Psoas muscle (tissue), 8 donors: ENCODE results near the gene KRT26. TPM values are rescaled to one million over a fixed set of nuclear protein-coding genes. Genes with fewer than 3 reads are reported as not detected.
"Not testable (repeated sequence)": the region's sequence is repeated elsewhere in the genome, so short reads cannot be mapped to it uniquely, and the experiment has no call there.

Experiments
- ATAC-seq, 4 donors: fragments of 200-7000 bp; cut with Tn5 transposase; one replicate each; pipeline ENCODE4 v1.9.1; 2020; ENCODE audit warnings: moderate library complexity in 3 of 4, mild to moderate bottlenecking in 2 of 4
- DNase-seq, 2 donors: peaks; one replicate each; pipeline ENCODE4 v3.0.0-alpha.2; 2020
- H3K27ac ChIP-seq: fragments of 200-600 bp; one replicate; pipeline ENCODE4 v1.8.0; 2022
- H3K27me3 ChIP-seq, 3 donors: fragments of 200-600 bp in 1 of 3; one replicate each; pipeline versions ENCODE4 v1.6.1 to v1.8.0; 2013 to 2022; ENCODE audit warnings: low read length in 2 of 3, mild to moderate bottlenecking in 2 of 3, moderate library complexity in 1 of 3; ENCODE audit not compliant: insufficient read depth in 3 of 3
- H3K36me3 ChIP-seq, 2 donors: fragments of 200-600 bp in 1 of 2; one replicate each; pipeline versions ENCODE4 v1.6.1 to v1.8.0; 2013 to 2022; ENCODE audit warnings: low read depth in 1 of 2, mild to moderate bottlenecking in 1 of 2, moderate library complexity in 1 of 2; ENCODE audit not compliant: insufficient read depth in 1 of 2
- H3K4me1 ChIP-seq: fragments of 200-600 bp; one replicate; pipeline ENCODE4 v1.8.0; 2022
- H3K4me3 ChIP-seq: fragments of 200-600 bp; one replicate; pipeline ENCODE4 v1.8.0; 2022; ENCODE audit warnings: mild to moderate bottlenecking
- H3K9me3 ChIP-seq: fragments of 200-600 bp; one replicate; pipeline ENCODE4 v1.8.0; 2022
- WGBS, 3 donors: extraction: QIAGEN DNeasy Blood & Tissue Kit; methylation state at CpG; one replicate each; pipeline versions ENCODE4 v1.1.6 to v1.1.7; 2013; 5-methylcytosine and 5-hydroxymethylcytosine counted together
- intact Hi-C, 2 donors: fragments of 100-400 bp; cut with DNase I; formaldehyde crosslinking; loops; one replicate each; pipeline versions ENCODE4 v1.11.0 to v1.14.2; 2022
- polyA plus RNA-seq, 3 donors: library from polyadenylated mRNA; stranded (reverse); fragments of 200-250 nt; gene quantifications; one replicate each; pipeline ENCODE4 v1.2.3, GENCODE V29; 2013
- total RNA-seq, 4 donors: library from RNA; stranded (reverse); fragmentation: NEBNext Ultra II Directional in 2 of 4; extraction: Animal tissue kit (Norgen Biotek cat#: 25700) in 2 of 4; gene quantifications; one replicate each; pipeline versions ENCODE4 v1.2.1 to v1.2.4, GENCODE V29; 2021 to 2023
- TF ChIP-seq, protein P1 (sequence below): fragments of 200-600 bp; IDR thresholded peaks from one replicate; pipeline ENCODE4 v1.8.0; 2022; ENCODE audit warnings: antibody characterized with exemption
- donor health status: healthy with polysubstance abuse.
- donor health status: DM: no; HTN: no; CAD: no; lungs with moderate emphysema.
- donor health status: Bipolar disorder and iron deficiency.
- donor health status: healthy.
- donor health status: DM: yes; HTN: yes; CAD: no.
- donor health status: DM: no; HTN: no; CAD: no.
- donor health status: DM: no; HTN: no; CAD: no.
- donor health status: DM: yes; HTN: yes; CAD: no.

Gene KRT26
- total and polyA plus RNA-seq, 7 donors = not detected

DNA sequence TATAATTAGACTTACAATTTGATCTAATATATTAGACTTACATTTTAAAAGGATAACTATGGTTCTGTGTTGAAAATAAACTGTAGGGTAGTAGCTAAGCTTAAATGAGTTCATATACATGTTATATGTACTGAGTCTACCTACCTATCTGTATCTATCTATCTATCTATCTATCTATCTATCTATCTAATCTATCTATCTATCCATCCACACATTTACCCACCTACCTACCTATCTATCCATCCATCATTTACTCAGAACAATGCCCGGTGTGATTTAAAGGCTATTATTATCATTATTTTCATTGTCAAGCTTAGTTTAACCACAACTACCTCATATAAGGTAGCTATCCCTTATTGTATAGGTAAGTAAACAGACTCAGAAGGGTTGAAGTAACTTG, 43.4 kb upstream of the KRT26 start:
- H3K27ac ChIP-seq = no peak overlapping the region
- no peaks in the 10 kb centered on the region for H3K9me3 ChIP-seq
- intact Hi-C loops = no loop called here
- peaks cover 4 to 14% of the 10 kb centered on the region in 2 donors for H3K36me3 ChIP-seq
- ATAC-seq (no peak), DNase-seq (no peak)
- 89 to 95% (median 94%) methylated on average over 1 of the region's 1 CpG for WGBS, 3 donors
- peaks cover 0 to 20% (median 0%) of the 10 kb centered on the region in 3 donors for H3K27me3 ChIP-seq
- TF ChIP-seq, protein P1, sequence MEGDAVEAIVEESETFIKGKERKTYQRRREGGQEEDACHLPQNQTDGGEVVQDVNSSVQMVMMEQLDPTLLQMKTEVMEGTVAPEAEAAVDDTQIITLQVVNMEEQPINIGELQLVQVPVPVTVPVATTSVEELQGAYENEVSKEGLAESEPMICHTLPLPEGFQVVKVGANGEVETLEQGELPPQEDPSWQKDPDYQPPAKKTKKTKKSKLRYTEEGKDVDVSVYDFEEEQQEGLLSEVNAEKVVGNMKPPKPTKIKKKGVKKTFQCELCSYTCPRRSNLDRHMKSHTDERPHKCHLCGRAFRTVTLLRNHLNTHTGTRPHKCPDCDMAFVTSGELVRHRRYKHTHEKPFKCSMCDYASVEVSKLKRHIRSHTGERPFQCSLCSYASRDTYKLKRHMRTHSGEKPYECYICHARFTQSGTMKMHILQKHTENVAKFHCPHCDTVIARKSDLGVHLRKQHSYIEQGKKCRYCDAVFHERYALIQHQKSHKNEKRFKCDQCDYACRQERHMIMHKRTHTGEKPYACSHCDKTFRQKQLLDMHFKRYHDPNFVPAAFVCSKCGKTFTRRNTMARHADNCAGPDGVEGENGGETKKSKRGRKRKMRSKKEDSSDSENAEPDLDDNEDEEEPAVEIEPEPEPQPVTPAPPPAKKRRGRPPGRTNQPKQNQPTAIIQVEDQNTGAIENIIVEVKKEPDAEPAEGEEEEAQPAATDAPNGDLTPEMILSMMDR = no peak
- H3K4me3 ChIP-seq = no peak overlapping the region
- peaks cover 17% of the 10 kb centered on the region for H3K4me1 ChIP-seq

DNA sequence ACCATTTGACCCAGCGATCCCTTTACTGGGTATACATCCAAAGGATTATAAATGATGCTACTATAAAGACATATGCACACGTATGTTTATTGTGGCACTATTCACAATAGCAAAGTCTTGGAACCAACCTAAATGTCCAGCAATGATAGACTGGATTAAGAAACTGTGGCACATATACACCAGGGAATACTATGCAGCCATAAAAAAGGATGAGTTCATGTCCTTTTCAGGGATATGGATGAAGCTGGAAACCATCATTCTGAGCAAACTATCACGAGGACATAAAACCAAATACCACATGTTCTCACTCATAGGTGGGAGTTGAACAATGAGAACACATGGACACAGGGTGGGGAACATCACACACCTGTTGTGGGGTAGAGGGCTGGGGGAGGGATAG, 42.7 kb upstream of the KRT26 start:
- H3K4me1 ChIP-seq, H3K4me3 ChIP-seq, H3K27ac ChIP-seq, intact Hi-C loops, H3K9me3 ChIP-seq, DNase-seq, ATAC-seq: not testable (repeated sequence)
- WGBS, 3 donors = 82 to 88% (median 83%) methylated on average over 3 of the region's 3 CpGs
- Histone ChIP-seq H3K36me3 (peaks cover 4 to 14% of the 10 kb centered on the region in 2 donors), H3K27me3 (peaks cover 0 to 28% (median 0%) of the 10 kb centered on the region in 3 donors)

DNA sequence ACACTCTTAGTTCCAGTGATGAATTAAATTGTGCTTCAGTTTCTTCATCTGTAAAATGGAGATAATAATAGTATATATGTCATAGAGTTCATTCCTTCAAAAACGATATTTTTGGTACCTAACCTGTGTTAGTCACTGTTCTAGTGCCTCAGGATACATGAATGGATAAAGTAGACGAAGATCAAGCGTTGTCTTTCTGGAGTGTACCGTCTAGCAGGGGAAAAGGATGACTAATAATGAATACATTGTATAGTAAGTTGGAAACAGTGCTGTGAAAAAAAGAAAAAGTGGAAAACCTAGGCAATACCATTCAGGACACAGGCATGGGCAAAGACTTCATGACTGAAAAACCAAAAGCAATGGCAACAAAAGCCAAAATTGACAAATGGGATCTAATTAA, 41.8 kb upstream of the KRT26 start:
- WGBS, 3 donors = 66 to 73% (median 67%) methylated on average over 4 of the region's 4 CpGs
- no peaks in the 10 kb centered on the region for H3K9me3 ChIP-seq
- no peak for ATAC-seq
- H3K27ac ChIP-seq = no peak overlapping the region
- peaks cover 0 to 36% (median 0%) of the 10 kb centered on the region in 3 donors for H3K27me3 ChIP-seq
- intact Hi-C loops = no loop called here
- no peak for DNase-seq
- H3K36me3 ChIP-seq = peaks cover 4 to 14% of the 10 kb centered on the region in 2 donors
- H3K4me3 ChIP-seq = no peak overlapping the region
- H3K4me1 ChIP-seq = peaks cover 7% of the 10 kb centered on the region
- TF ChIP-seq, protein P1 = no peak

DNA sequence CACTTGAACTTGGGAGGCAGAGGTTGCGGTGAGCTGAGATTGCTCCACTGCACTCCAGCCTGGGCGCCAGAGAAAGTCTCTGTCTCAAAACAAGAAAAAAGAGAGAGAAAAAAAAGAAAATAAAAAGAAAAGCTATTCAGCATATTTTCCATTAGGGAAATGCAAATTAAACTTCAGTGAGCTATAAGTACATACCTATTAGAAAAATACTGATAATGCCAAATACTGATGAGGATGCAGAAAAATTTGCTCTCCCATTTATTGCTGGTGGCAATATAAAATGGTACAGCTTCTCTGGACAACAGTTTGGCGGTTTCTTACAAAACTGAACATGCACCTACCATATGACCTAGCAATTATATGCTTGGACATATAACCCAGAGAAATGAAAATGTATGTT, 40.6 kb upstream of the KRT26 start:
- intact Hi-C loops = no loop called here
- TF ChIP-seq, protein P1 = no peak
- peaks cover 0 to 47% (median 0%) of the 10 kb centered on the region in 3 donors for H3K27me3 ChIP-seq
- peaks cover 2% of the 10 kb centered on the region for H3K4me1 ChIP-seq
- 77 to 83% (median 83%) methylated on average over 3 of the region's 3 CpGs for WGBS, 3 donors
- H3K4me3 ChIP-seq = no peak overlapping the region
- H3K9me3 ChIP-seq = no peaks in the 10 kb centered on the region
- ATAC-seq (no peak), DNase-seq (no peak)
- no peak overlapping the region for H3K27ac ChIP-seq
- peaks cover 4 to 11% of the 10 kb centered on the region in 2 donors for H3K36me3 ChIP-seq

DNA sequence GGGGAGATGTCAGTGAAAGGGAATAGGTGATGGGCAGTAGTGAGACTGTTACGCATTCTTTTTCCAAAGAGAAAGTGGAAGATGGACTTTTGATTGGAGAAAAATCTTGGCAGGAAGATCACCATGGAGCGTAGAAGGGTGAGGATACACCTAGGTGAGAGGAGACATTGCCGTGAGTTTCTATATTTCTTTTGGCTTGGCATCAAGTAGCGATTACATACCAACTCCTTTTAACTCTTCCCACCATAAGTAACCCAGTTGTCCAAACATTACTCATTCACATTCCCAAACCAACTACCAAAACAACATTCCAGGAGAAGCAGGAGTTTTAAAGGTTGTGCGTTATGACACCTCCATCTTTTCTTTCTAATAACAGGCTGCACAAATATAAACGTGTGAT, 38.5 kb upstream of the KRT26 start:
- ATAC-seq (no peak), DNase-seq (no peak)
- H3K27me3 ChIP-seq = peaks cover 0 to 64% (median 2%) of the 10 kb centered on the region in 3 donors
- no peak overlapping the region for H3K4me3 ChIP-seq
- H3K27ac ChIP-seq = no peak overlapping the region
- no peaks in the 10 kb centered on the region for H3K4me1 ChIP-seq
- TF ChIP-seq, protein P1 = no peak
- 54 to 70% (median 69%) methylated on average over 6 of the region's 6 CpGs for WGBS, 3 donors
- H3K36me3 ChIP-seq = no peaks in the 10 kb centered on the region
- H3K9me3 ChIP-seq = no peaks in the 10 kb centered on the region
- intact Hi-C loops = no loop called here
